Measurements from ENCODE around the gene SSR1. TPM values are rescaled to one million over a fixed set of nuclear protein-coding genes. Genes with fewer than 3 reads are reported as not detected.
"Not testable (repeated sequence)": the region's sequence is repeated elsewhere in the genome, so short reads cannot be mapped to it uniquely, and the experiment has no call there.

Gene SSR1
- total RNA-seq, 2 experiments from 2014 or later: 182 to 188 TPM

DNA sequence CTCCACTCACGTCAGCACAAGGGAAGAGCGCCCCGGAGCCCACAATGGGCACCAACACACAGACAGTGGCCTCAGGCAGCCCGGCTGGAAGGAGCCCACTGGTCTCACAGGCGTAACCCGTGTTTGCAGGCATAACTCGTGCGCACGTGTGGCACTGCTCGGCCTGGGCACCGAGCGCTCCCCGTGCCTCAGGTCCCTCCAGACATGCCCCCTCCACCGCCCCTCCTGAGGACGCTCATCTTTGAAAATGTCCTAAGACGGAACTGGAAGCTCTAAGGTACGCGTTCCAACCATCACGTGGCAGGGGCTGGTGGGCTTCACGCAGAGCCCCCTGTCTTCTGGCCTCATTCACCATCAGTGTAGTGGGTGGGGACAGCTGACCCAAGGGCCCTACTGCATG lies 44.6 kb downstream of the SSR1 start:
- POLR2A ChIA-PET: no interaction called here
- Mint-ChIP-seq H3K4me1 (no peaks in the 10 kb centered on the region), H3K9me3 (peaks cover 2% of the 10 kb centered on the region), H3K4me3 (no peak overlapping the region), H3K27me3 (no peaks in the 10 kb centered on the region), H3K27ac (no peak overlapping the region), H3K36me3 (ENCODE audit: low read depth) (no peaks in the 10 kb centered on the region)
- no peak for DNase-seq
- CTCF ChIA-PET: no interaction called here

DNA sequence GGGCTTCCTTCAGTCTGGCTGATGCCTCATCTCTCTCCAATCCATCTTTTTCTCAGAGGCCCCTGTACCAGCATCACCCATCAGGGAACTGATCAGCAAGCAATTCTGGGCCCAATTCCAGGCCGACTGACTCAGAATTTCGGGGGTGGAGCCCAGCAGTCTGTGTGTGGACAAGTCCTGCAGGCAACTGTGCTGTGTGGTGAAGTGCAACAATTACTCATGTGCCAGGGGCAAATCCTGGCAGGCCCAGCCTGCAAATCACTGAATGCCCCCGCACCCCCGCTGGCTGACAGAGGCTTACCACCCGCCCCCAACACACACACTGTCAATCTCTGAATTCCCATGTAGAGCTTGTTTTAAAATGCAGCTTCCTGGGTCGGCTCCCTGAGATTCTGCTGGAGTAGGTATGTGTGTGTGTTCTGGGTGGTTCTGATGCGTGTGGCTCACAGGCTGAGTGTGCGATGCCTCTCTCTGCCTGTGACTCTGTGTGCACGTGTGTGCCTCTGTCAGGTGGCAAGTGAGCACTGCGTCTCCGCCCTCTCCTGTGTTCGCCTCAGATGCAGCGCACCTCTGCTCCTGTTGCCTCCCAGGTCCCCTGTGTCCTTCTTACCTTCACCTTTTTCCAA lies 45.4 kb downstream of the SSR1 start:
- Mint-ChIP-seq H3K4me3 (no peak overlapping the region), H3K9me3 (peaks cover 2% of the 10 kb centered on the region), H3K27me3 (no peaks in the 10 kb centered on the region), H3K27ac (no peak overlapping the region), H3K4me1 (no peaks in the 10 kb centered on the region), H3K36me3 (ENCODE audit: low read depth) (no peaks in the 10 kb centered on the region)
- ChIA-PET CTCF (no interaction called here), POLR2A (interaction anchor here (1.0 kb wide), 1 partner anchor 8 kb away, joined by 3 read pairs; no protein-coding TSS in a partner anchor)
- no peak for DNase-seq

DNA sequence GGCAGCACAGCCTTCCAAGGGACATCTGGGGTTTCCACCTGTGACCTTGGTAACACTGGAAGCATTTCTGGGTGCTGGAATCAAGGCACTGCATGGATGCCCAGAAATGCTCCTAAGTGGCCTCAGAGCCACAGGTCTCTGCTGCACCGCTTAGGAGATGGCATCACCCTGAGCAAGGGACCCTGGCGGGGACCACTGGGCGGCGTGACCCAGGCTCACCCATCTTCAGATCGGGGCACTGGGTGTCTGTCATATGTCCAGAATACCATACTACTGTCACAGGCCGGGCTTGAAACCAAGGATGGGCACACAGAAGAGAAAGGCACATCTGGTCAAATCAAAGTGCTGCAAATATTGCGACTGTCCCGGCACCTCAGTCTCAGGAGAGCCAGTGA lies 45.9 kb downstream of the SSR1 start:
- Mint-ChIP-seq H3K36me3 (ENCODE audit: low read depth) (no peaks in the 10 kb centered on the region), H3K27ac (no peak overlapping the region), H3K9me3 (peaks cover 2% of the 10 kb centered on the region), H3K4me3 (no peak overlapping the region), H3K27me3 (no peaks in the 10 kb centered on the region), H3K4me1 (peaks cover 3% of the 10 kb centered on the region)
- CTCF ChIA-PET: interaction anchor here (0.7 kb wide), 1 partner anchor 17 kb away, joined by 3 read pairs; no protein-coding TSS in a partner anchor
- POLR2A ChIA-PET: interaction anchor here (1.0 kb wide), 1 partner anchor 8 kb away, joined by 3 read pairs; no protein-coding TSS in a partner anchor
- DNase-seq: no peak

DNA sequence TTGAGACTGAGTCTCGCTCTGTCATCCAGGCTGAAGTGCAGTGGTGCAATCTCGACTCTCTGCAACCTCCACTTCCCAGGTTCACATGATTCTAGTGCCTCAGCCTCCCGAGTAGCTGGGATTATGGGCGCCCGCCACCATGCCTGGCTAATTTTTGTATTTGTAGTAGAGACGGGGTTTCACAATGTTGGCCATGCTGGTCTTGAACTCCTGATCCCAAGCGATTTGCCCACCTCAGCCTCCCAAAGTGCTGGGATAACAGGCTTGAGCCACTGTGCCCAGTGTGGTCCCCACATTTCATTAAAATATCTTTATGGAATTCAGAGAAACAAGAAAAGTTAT lies 47.6 kb downstream of the SSR1 start:
- POLR2A ChIA-PET; H3K27ac Mint-ChIP-seq; H3K4me3 Mint-ChIP-seq; DNase-seq; H3K27me3 Mint-ChIP-seq; CTCF ChIA-PET; H3K36me3 Mint-ChIP-seq (ENCODE audit: low read depth); H3K9me3 Mint-ChIP-seq: not testable (repeated sequence)
- peaks cover 19% of the 10 kb centered on the region for H3K4me1 Mint-ChIP-seq

DNA sequence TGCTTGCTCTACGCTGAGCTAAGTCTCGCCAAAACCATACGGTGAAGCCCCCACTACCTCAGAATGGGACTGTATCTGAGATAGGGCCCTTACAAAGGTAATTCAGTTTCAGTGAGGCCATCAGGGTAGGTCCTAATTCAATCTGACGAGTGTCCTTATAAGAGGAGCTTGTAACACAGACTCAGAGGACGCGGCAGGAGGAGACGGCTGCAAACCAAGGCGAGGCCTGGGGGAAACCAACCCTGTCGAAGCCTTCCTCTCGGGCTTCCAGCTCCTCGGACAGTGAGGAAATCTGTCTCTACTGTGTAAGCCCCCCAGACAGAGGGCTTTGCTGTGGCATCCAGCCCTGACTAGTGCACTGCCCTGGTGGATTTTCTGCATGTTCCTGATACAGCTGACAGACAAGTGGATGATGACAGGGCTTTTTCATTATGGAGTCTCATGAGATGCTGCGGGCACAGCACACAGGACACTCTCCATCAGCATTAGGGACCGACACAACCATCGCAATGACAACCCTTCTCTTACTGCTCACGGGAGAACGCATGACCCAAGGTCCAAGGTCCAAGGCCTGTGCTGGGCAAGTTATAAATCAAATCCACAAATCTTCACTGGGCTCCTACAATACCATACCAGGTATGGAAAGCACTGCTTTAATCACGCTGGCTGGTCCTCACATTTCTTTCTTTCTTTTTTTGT lies 48.2 kb downstream of the SSR1 start:
- no peak for DNase-seq
- H3K4me3 Mint-ChIP-seq: no peak overlapping the region
- ChIA-PET CTCF (interaction anchor here (0.6 to 1.4 kb wide), 3 partner anchors 9 to 14 kb away, joined by 3 read pairs; no protein-coding TSS in a partner anchor), POLR2A (no interaction called here)
- no peaks in the 10 kb centered on the region for H3K36me3 Mint-ChIP-seq (ENCODE audit: low read depth)
- H3K27ac Mint-ChIP-seq: no peak overlapping the region
- peaks cover 19% of the 10 kb centered on the region for H3K4me1 Mint-ChIP-seq
- H3K27me3 Mint-ChIP-seq: peaks cover 8% of the 10 kb centered on the region
- H3K9me3 Mint-ChIP-seq: peaks cover 2% of the 10 kb centered on the region

DNA sequence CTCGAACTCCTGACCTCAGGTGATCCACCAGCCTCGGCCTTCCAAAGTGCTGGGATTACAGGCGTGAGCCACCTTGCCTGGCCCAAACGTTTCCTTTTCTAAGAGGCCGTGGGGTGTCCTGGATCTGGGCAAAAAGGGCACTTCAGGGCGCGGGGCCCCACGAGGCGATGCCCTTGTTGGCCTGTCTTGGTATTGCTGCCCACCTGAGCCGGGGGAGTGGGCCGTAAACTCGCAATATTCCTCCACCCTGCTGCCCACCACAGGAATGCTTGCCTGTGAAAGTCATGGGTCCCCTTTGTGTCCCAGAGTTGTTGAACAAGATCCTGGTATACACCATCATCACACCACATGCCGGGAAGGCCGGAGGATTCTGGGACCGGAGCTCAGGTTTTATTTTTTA lies 49.0 kb downstream of the SSR1 start:
- Mint-ChIP-seq H3K27me3 (peaks cover 16% of the 10 kb centered on the region), H3K4me3 (no peak overlapping the region), H3K36me3 (ENCODE audit: low read depth) (no peaks in the 10 kb centered on the region), H3K4me1 (peaks cover 19% of the 10 kb centered on the region), H3K27ac (no peak overlapping the region), H3K9me3 (peaks cover 2% of the 10 kb centered on the region)
- no peak for DNase-seq
- ChIA-PET POLR2A (no interaction called here), CTCF (interaction anchor here (0.6 to 1.4 kb wide), 3 partner anchors 8 to 15 kb away, joined by 3 read pairs; no protein-coding TSS in a partner anchor)

DNA sequence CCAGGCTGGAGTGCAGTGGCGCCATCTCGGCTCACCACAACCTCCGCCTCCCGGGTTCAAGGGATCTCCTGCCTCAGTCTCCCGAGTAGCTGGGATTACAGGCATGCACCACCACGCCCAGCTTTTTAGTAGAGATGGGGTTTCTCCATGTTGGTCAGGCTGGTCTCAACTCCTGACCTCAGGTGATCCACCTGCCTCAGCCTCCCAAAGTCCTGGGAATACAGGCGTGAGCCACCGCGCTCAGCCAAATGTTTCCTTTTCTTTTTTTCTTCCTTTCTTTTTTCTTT lies 49.5 kb downstream of the SSR1 start:
- H3K4me3 Mint-ChIP-seq; H3K36me3 Mint-ChIP-seq (ENCODE audit: low read depth); H3K27ac Mint-ChIP-seq; H3K9me3 Mint-ChIP-seq; POLR2A ChIA-PET; DNase-seq; CTCF ChIA-PET: not testable (repeated sequence)
- Mint-ChIP-seq H3K27me3 (peaks cover 17% of the 10 kb centered on the region), H3K4me1 (peaks cover 19% of the 10 kb centered on the region)

DNA sequence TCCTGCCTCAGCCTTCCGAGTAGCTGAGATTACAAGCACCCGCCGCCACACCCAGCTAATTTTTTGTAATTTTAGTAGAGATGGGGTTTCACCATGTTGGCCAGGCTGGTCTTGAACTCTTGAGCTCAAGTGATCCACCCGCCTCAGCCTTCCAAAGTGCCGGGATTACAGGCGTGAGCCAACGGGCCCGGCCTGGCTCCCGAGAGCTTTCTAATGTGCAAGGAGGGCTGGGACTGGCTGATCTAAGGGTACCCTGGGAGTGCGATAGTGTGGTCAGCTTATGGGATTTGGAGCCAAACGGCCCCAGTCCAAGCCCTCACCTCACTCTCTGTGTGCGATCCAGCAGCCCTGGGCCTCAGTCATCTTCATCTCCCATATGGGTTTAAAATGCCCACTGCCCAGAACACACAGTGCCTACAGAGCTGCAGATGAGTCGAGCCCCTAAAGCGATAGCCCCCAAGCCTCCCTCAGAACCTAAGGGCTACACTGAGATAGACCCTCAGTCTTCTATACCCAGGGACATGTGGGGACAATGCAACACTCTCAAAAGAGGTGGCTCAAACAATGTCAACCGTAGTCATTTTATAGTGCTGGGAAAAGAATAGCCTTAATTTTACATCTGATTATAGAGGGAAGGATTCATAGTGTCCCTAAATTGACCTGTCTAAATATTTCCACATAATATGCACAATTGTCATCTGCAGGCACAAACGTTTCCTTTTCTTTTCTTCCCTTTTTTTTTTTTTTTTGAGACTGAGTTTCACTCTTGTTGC lies 50.1 kb downstream of the SSR1 start:
- Mint-ChIP-seq H3K27me3 (peaks cover 17% of the 10 kb centered on the region), H3K9me3 (peaks cover 2% of the 10 kb centered on the region), H3K27ac (no peak overlapping the region), H3K4me1 (peaks cover 19% of the 10 kb centered on the region), H3K4me3 (no peak overlapping the region), H3K36me3 (ENCODE audit: low read depth) (no peaks in the 10 kb centered on the region)
- POLR2A ChIA-PET: no interaction called here
- DNase-seq: no peak
- CTCF ChIA-PET: interaction anchor here (1.0 kb wide), 1 partner anchor 12 kb away, joined by 5 read pairs; no protein-coding TSS in a partner anchor

DNA sequence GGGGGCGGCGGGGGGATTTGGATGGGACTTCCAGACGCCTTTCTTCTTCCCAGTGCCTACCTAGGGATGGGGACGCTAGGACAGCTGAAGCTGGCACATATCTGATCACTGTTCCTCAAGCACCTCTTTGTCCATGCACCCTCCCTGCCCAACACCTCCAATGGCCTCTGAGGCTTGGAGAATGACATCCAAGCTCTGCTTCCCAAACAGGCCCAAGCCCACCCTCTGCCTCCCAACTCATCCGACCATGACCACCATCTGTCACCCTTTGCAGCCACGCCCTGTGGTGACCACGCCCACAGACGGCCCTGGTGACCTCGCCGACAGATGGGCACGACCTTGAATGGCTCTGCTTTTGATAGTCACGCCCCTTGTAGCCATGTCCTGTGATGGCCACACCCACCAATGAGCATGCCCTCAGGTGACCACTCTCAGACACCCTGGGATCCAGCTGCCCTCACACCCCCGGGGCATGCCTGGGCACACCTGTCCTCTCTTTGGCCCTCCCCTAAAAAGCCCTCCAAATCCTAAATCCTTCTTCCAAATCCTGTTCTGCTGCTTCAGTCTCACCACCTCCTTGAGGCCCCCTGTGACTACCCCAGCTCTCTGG lies 51.0 kb downstream of the SSR1 start:
- peak overlapping the region; percentile 6 for H3K4me3 Mint-ChIP-seq
- H3K4me1 Mint-ChIP-seq: peaks cover 19% of the 10 kb centered on the region
- H3K9me3 Mint-ChIP-seq: peaks cover 2% of the 10 kb centered on the region
- no peak overlapping the region for H3K27ac Mint-ChIP-seq
- peaks cover 17% of the 10 kb centered on the region for H3K27me3 Mint-ChIP-seq
- ChIA-PET CTCF (interaction anchor here (0.6 to 1.0 kb wide), 2 partner anchors 13 to 368 kb away, joined by 3 to 5 read pairs; no protein-coding TSS in a partner anchor), POLR2A (interaction anchor here (0.7 kb wide), 1 partner anchor 157 kb away, joined by 3 read pairs; no protein-coding TSS in a partner anchor)
- DNase-seq: no peak
- H3K36me3 Mint-ChIP-seq (ENCODE audit: low read depth): no peaks in the 10 kb centered on the region

DNA sequence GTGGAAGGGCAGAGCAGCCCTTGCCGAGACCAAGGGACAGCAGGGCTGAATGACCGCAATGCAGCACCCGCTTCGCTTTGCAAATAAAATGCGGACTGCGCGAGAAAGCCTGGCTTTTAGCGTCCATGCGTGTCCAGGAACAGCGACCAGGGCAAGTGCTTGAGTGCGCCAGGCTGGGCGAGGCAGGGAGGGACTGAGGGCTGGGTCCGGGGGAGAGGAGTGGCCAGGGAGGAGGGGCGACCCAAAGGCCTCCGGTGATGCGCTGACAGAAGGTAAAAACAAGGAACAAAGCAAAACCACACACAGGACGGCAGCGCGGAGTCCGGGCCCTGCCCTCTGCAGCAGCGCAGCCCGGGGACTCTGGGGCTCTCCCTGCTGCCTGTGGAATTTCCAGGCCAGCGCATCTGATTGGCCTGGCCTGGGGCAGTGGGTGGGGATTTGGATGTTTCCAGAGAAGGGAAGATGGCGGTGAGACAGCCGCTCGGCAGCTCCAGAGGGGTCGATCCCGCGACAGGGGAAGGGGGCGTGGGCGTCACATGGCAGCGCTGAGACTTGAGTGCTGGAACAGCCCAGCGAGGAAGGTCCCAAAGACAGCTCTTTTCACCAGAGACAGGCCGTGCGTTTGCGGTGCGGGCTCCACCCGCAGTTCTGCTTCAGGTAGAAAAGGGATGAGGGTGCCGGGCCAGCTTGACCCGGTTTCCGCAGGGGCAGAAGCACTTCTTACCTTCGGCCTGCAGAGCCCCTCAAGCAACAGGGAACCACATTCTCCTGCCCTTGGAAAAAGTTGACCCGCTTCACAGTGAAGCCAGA lies 51.8 kb downstream of the SSR1 start:
- Mint-ChIP-seq H3K9me3 (peaks cover 4% of the 10 kb centered on the region), H3K27me3 (peaks cover 17% of the 10 kb centered on the region), H3K4me3 (peak overlapping the region; percentile 70), H3K36me3 (ENCODE audit: low read depth) (no peaks in the 10 kb centered on the region), H3K4me1 (peaks cover 19% of the 10 kb centered on the region), H3K27ac (no peak overlapping the region)
- DNase-seq: peak; percentile 30
- CTCF ChIA-PET: interaction anchor here (0.6 kb wide), 1 partner anchor 369 kb away, joined by 3 read pairs; no protein-coding TSS in a partner anchor
- POLR2A ChIA-PET: no interaction called here

DNA sequence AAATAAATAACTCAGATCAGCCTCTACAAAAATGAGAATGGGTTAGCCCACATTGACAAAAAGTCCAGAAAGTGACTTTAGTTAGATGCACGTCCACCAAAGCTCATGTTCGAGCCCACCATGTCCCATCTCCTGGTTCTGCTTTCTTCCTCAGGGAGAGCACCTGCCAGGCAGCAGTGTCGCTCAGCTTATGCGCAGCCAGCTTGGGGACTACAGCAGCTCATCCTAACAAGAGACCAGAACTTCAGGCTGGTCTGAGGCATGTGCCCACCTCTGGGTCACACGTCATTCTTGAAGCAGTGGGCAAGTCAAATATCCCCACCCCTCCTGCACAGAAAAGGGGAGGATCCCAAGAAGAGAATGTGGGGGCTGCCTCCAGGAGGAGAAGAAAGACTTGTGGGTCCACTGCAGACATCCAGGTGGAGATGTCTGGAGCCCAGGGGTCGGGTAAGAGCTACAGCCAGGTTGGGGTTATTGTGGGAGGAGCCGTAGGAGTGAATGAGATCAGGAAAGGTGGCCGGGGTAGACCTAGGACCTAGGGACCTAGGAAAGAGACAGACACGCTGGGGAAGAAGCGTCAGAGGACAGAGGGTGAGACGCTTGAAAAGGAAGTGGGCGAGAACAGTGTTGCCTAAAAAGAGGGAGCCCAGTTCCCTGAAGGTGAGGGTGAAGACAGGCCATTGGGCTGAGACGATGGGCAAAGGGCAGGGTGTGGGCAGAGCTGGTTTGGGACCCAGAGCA lies 52.5 kb downstream of the SSR1 start:
- H3K27ac Mint-ChIP-seq: no peak overlapping the region
- POLR2A ChIA-PET: no interaction called here

DNA sequence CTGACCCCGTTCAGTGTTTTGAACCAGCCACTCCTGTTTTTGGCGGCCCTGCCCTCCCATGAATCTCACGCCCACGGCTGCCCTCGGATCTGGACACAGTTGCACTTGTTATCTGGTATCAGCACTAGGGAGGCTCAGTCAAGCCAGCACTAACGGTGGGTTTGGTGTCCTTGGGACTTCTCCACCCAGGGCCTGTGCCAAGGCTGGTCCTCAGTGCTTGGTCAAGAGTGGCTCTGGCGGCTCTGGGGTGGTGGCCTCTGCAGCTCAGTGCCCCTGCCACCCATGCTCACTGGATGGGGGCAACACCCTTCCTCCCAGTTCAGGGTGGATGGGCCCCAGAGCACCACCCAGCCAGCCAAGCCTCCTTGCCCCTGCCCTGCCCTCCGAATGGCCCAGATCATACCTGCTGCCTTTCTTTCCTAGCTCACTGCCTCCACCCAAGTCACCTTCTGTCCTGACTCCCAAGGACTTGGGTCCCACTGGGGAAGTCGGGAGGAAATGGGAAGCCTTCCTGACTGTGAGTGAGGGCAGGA lies 54.7 kb downstream of the SSR1 start:
- no peak for DNase-seq
- no peaks in the 10 kb centered on the region for H3K36me3 Mint-ChIP-seq (ENCODE audit: low read depth)
- CTCF ChIA-PET: no interaction called here

More for the DNA sequence above, 52.5 kb downstream of the SSR1 start:
- Mint-ChIP-seq H3K27me3 (peaks cover 17% of the 10 kb centered on the region), H3K4me1 (peaks cover 19% of the 10 kb centered on the region), H3K36me3 (ENCODE audit: low read depth) (no peaks in the 10 kb centered on the region), H3K9me3 (peaks cover 4% of the 10 kb centered on the region), H3K4me3 (peak overlapping the region; percentile 70)
- CTCF ChIA-PET: no interaction called here
- no peak for DNase-seq

More for the DNA sequence above, 54.7 kb downstream of the SSR1 start:
- Mint-ChIP-seq H3K27ac (no peak overlapping the region), H3K27me3 (peaks cover 17% of the 10 kb centered on the region), H3K4me3 (no peak overlapping the region), H3K4me1 (peaks cover 19% of the 10 kb centered on the region), H3K9me3 (peaks cover 4% of the 10 kb centered on the region)
- POLR2A ChIA-PET: no interaction called here
